Thymus (tissue), 11 donors: Measurements from ENCODE around the gene PAQR4. TPM values are rescaled to one million over a fixed set of nuclear protein-coding genes. Genes with fewer than 3 reads are reported as not detected.

Source experiments
- DNase-seq, 9 donors: peaks; one replicate each; pipeline ENCODE4 v3.0.0-alpha.2; 2013; ENCODE audit warnings: low spot score in 9 of 9, low read depth in 6 of 9, missing footprints in 1 of 9
- H3K27ac ChIP-seq, 2 donors: one replicate each; pipeline ENCODE4 v1.5.1; 2013; ENCODE audit warnings: control low read depth in 1 of 2, low read depth in 1 of 2, low read length in 1 of 2, mild to moderate bottlenecking in 1 of 2, moderate library complexity in 1 of 2
- H3K27me3 ChIP-seq, 2 donors: one replicate each; pipeline ENCODE4 v1.5.1; 2013; ENCODE audit warnings: low read length in 1 of 2; ENCODE audit not compliant: control insufficient read depth in 2 of 2, insufficient read depth in 1 of 2
- H3K36me3 ChIP-seq, 2 donors: one replicate each; pipeline ENCODE4 v1.5.1; 2013; ENCODE audit warnings: low read length in 1 of 2, mild to moderate bottlenecking in 1 of 2, moderate library complexity in 1 of 2; ENCODE audit not compliant: control insufficient read depth in 2 of 2, insufficient read depth in 2 of 2
- H3K4me1 ChIP-seq, 2 donors: one replicate each; pipeline ENCODE4 v1.5.1; 2013; ENCODE audit warnings: low read length in 2 of 2; ENCODE audit not compliant: control insufficient read depth in 2 of 2, insufficient read depth in 2 of 2
- H3K4me3 ChIP-seq, 2 donors: one replicate each; pipeline ENCODE4 v1.5.1; 2013; ENCODE audit warnings: low read length in 2 of 2, control low read depth in 1 of 2, mild to moderate bottlenecking in 1 of 2
- H3K9me3 ChIP-seq, 2 donors: one replicate each; pipeline ENCODE4 v1.5.1; 2013; ENCODE audit warnings: low read length in 1 of 2, mild to moderate bottlenecking in 1 of 2; ENCODE audit not compliant: control insufficient read depth in 2 of 2, insufficient read depth in 1 of 2
- WGBS: extraction: QIAGEN DNeasy Blood & Tissue Kit; methylation state at CpG from one replicate; pipeline ENCODE4 v1.1.7; 2013; 5-methylcytosine and 5-hydroxymethylcytosine counted together
- polyA plus RNA-seq: library from polyadenylated mRNA; stranded (reverse); fragments of 200-250 nt; gene quantifications from one replicate; pipeline ENCODE4 v1.2.3, GENCODE V29; 2013
- total RNA-seq: library from RNA; stranded (reverse); fragments of 120-200 nt; gene quantifications from one replicate; pipeline ENCODE4 v1.2.4, GENCODE V29; 2013
- donor health status: healthy.

The PAQR4 gene
- total and polyA plus RNA-seq, 2 donors: 9.5 to 11.2 TPM

DNA sequence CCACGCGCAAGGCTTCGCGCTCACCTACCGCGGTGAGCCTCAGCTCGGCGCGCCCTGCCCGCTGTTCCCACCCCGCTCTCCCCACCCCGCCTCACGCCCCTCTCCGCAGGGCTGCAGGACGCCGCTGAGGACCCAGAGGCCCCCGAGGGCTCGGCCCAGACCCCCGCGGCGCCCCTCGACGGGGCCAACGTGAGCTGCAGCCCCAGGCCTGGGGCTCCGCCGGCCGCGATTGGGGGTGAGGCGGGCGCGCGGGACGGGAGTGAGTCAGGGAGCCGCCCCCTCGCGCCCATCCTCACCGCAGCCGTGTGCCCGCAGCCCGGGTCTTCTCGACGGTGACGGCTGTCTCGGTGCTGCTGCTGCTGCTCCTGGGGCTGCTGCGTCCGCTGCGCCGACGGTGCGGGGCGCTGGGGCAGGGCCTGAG is 1.9 kb upstream of the PAQR4 start:
- Histone ChIP-seq H3K4me3 (peak overlapping the region in 1 of 2 donors; percentile 27), H3K9me3 (peaks cover 0 to 28% of the 10 kb centered on the region in 2 donors), H3K27ac (peak overlapping the region in 1 of 2 donors; percentile 18), H3K27me3 (peaks cover 56 to 68% of the 10 kb centered on the region in 2 donors), H3K4me1 (peaks cover 46 to 63% of the 10 kb centered on the region in 2 donors), H3K36me3 (peaks cover under 1 to 13% of the 10 kb centered on the region in 2 donors)
- WGBS: 21% methylated on average over 51 of the region's 51 CpGs
- no peak for DNase-seq

DNA sequence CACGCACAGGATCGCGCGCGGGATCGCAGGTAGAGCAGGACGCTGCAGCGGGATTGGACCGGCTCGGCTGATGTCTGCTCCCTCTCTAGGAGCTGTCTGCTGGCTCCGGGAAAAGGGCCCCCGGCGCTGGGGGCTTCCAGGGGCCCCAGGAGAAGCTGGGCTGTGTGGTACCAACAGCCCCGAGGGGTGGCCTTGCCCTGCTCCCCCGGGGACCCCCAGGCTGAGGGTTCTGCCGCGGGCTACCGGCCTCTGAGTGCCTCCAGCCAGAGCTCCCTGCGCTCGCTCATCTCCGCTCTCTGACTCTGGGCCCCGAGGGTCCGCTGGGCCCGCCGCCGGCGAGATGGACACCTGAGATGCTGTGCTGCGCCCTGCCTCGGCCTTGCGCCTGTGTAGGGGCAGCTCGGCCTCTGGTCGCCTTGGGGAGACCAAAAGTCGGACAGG is 1.4 kb upstream of the PAQR4 start:
- DNase-seq: no peak
- peaks cover 41 to 58% of the 10 kb centered on the region in 2 donors for H3K4me1 ChIP-seq
- no peak overlapping the region for H3K27ac ChIP-seq
- peaks cover 6 to 17% of the 10 kb centered on the region in 2 donors for H3K36me3 ChIP-seq
- WGBS: 64% methylated on average over 33 of the region's 33 CpGs
- H3K4me3 ChIP-seq: no peak overlapping the region
- H3K27me3 ChIP-seq: peaks cover 51 to 63% of the 10 kb centered on the region in 2 donors
- H3K9me3 ChIP-seq: peaks cover 0 to 30% of the 10 kb centered on the region in 2 donors

DNA sequence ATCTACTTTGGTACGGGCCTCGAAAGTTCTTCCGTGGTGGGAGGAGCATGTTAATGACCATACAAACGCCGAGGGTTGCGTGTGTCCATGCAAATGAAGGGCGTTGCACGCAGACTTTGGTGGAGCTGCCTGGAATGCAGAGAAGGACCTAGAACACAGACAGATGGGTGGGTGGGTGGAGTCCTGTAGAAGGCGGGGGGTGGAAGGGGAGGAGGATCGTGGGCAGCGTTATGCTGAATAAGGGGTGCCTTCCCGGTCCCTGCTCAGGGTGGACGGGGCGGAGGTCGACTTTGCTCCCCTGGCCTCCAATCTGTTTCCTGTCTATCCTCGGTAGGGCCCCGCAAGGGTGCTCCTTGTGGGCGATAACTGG is 795 bp upstream of the PAQR4 start:
- peaks cover 11 to 22% of the 10 kb centered on the region in 2 donors for H3K36me3 ChIP-seq
- peak overlapping the region; percentile 27 to 84 for H3K4me3 ChIP-seq
- H3K9me3 ChIP-seq: peaks cover 0 to 33% of the 10 kb centered on the region in 2 donors
- WGBS: 25% methylated on average over 18 of the region's 18 CpGs
- peaks cover 35 to 53% of the 10 kb centered on the region in 2 donors for H3K4me1 ChIP-seq
- DNase-seq: no peak
- no peak overlapping the region for H3K27ac ChIP-seq
- H3K27me3 ChIP-seq: peaks cover 48 to 57% of the 10 kb centered on the region in 2 donors

DNA sequence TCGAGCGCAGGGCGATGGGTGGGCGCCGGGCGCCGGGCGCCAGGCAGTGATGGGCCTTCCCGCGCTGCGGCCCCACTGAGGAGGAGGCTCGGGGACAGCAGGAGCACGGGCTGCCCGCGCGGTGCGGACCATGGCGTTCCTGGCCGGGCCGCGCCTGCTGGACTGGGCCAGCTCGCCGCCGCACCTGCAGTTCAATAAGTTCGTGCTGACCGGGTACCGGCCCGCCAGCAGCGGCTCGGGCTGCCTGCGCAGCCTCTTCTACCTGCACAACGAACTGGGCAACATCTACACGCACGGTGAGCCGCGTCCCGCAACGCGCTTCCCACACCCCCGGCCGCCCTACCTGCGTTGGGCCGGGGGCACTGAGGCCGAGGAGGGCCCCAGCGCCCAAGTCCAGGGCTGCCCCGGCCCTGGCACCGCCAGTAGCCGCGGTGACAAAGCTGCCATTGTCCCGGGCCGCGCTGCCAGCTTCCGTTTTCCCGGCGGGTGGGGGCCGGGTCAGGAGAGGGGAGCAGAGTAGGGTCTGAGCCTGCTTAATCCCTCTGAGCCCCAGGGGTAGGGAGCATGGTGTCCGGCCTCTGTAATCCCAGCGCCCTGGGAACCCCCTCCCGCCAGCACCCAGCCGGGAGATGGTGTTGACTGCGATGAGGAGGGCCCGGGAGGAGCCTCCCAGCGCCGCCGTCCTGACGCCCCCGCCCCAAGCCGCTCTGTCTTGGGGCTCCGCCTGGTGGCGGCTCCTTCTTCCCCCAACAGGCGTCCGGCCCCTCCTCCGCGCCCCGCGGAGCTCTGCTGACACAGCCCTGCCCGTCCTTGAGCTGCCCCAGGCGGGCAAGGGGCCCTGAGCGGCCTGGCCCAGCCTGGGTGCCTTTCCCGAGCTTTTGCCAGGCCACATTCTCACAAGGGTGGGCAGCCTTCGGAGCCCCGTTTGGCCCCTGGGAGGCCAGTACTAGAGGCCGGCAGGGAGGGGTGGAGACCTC is 685 bp downstream of the PAQR4 start:
- peak overlapping the region; percentile 12 to 37 for H3K27ac ChIP-seq
- peaks cover 21 to 38% of the 10 kb centered on the region in 2 donors for H3K4me1 ChIP-seq
- H3K4me3 ChIP-seq: peak overlapping the region; percentile 63 to 84
- H3K9me3 ChIP-seq: peaks cover 0 to 24% of the 10 kb centered on the region in 2 donors
- 2% methylated on average over 83 of the region's 83 CpGs for WGBS
- peaks cover 36 to 42% of the 10 kb centered on the region in 2 donors for H3K27me3 ChIP-seq
- H3K36me3 ChIP-seq: peaks cover 25 to 37% of the 10 kb centered on the region in 2 donors
- DNase-seq: peak in 6 of 9 donors; percentile 50 to 84 (median 72)

DNA sequence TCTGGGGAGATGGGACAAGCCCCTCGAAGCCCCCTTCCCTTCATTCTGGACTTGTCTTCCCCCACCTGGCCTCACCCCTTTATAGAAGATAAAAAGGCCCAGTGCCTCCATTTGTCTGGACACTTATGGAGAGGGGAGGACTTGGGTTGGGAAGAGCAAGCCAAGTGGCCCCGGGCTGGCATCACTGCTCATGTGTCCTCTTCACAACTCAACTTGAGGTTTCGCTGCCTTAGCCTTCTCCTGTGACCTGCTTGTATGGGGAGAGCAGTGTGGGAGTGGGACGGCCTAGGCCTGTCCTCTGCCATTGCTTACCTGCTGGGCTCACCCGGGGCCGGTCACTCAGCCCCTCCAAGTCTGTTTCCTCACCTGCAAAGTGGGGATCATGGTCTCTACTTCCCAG is 1.4 kb downstream of the PAQR4 start:
- Histone ChIP-seq H3K27me3 (peaks cover 31 to 34% of the 10 kb centered on the region in 2 donors), H3K9me3 (peaks cover 0 to 24% of the 10 kb centered on the region in 2 donors), H3K4me3 (peak overlapping the region; percentile 63 to 84), H3K4me1 (peaks cover 21 to 31% of the 10 kb centered on the region in 2 donors), H3K36me3 (peaks cover 32 to 44% of the 10 kb centered on the region in 2 donors), H3K27ac (peak overlapping the region in 1 of 2 donors; percentile 15)
- WGBS: 91% methylated on average over 6 of the region's 6 CpGs
- DNase-seq: no peak

DNA sequence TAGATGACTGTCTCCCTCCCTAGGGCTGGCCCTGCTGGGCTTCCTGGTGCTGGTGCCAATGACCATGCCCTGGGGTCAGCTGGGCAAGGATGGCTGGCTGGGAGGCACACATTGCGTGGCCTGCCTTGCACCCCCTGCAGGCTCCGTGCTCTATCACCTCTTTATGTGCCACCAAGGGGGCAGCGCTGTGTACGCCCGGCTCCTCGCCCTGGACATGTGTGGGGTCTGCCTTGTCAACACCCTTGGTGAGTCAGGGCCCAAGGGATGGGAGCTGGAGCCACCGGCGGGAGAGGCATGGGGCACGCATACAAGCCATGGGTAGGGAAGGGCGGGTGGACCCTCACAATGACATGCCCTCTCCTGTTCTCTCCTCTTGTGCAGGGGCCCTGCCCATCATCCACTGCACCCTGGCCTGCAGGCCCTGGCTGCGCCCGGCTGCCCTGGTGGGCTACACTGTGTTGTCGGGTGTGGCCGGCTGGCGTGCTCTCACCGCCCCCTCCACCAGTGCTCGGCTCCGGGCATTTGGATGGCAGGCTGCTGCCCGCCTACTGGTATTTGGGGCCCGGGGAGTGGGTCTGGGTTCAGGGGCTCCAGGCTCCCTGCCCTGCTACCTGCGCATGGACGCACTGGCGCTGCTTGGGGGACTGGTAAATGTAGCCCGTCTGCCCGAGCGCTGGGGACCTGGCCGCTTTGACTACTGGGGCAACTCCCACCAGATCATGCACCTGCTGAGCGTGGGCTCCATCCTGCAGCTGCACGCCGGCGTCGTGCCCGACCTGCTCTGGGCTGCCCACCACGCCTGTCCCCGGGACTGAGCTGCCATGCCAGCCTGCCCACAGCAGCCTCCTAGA is 2.2 kb downstream of the PAQR4 start:
- no peak for DNase-seq
- WGBS: 97% methylated on average over 35 of the region's 35 CpGs

DNA sequence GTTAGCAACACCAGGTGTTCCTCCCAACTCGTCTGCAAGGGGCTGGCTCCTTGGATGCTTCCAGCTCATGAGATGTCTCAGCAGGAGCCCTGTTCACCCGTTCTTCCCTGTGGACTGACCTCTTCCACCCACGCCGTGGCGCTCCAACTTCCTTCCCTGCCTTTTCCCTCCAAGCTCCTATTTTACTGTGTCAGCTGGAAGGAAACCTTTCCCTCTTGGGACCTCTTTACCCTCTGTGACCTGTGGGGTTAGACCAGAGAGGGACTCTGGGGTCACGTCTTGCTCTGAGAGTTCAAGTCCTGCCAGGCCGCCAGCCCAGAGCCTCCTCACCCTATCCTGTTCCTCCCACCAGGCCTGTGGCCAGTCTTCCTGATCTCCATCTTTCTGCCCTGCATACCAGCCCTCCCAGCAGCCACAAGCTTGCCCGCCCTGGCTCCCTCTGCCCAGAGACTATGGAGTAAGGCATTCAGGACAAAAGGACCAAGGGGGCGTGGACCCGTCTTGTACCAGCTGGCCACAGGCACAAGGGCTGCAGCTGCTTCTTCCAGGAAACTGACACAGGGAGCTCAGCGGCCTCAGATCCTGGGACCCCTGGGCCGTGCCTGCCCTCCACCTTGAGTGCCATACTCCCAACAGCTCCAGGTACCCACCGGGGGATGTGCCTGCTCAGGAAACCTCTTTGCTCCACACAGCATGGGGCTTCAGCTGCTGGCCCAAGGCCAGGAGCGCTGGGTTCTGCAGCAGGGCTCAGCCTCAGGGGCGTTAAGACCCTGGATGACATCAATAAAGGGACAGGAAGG is 3.0 kb downstream of the PAQR4 start:
- Histone ChIP-seq H3K9me3 (peaks cover 0 to 19% of the 10 kb centered on the region in 2 donors), H3K4me3 (no peak overlapping the region), H3K36me3 (peaks cover 48 to 60% of the 10 kb centered on the region in 2 donors), H3K4me1 (peaks cover 21 to 24% of the 10 kb centered on the region in 2 donors), H3K27ac (no peak overlapping the region), H3K27me3 (peaks cover 17 to 18% of the 10 kb centered on the region in 2 donors)
- DNase-seq: no peak
- 93% methylated on average over 15 of the region's 15 CpGs for WGBS

More for the DNA sequence above, 2.2 kb downstream of the PAQR4 start:
- peaks cover 25 to 27% of the 10 kb centered on the region in 2 donors for H3K27me3 ChIP-seq
- H3K4me1 ChIP-seq: peaks cover 21 to 24% of the 10 kb centered on the region in 2 donors
- peaks cover 0 to 19% of the 10 kb centered on the region in 2 donors for H3K9me3 ChIP-seq
- H3K27ac ChIP-seq: no peak overlapping the region
- no peak overlapping the region for H3K4me3 ChIP-seq
- peaks cover 40 to 52% of the 10 kb centered on the region in 2 donors for H3K36me3 ChIP-seq

DNA sequence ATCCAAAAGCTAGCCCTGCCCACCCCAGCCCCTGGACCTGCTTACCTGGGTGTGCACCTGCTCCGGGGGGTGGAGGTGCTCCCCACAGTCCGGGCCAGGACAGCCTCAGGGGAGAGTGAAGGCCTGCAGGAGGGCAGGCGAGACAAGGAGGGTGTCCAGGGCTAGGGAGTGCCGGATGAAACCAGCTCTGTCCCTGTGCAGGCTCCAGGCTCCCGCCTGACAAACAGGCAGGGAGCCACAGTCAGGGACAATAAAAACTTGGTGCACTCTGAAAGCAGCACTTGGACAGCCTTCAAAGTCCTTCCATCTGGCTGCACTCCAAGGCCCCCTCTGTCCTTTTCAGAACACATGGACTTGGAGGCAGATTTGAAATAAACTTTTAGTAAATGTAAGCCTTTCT is 3.9 kb downstream of the PAQR4 start:
- no peak for DNase-seq
- WGBS: 97% methylated on average over 5 of the region's 5 CpGs

More for the DNA sequence above, 3.9 kb downstream of the PAQR4 start:
- peaks cover 17 to 23% of the 10 kb centered on the region in 2 donors for H3K4me1 ChIP-seq
- H3K27ac ChIP-seq: no peak overlapping the region
- H3K36me3 ChIP-seq: peaks cover 53 to 69% of the 10 kb centered on the region in 2 donors
- peaks cover 8 to 9% of the 10 kb centered on the region in 2 donors for H3K27me3 ChIP-seq
- peaks cover 0 to 16% of the 10 kb centered on the region in 2 donors for H3K9me3 ChIP-seq
- H3K4me3 ChIP-seq: no peak overlapping the region
